Trophoblast cell (in vitro differentiated cells and primary cell): ENCODE data around the gene E2F6.
A peak's percentile ranks its signal among the peaks of the same experiment; 100 is the strongest.

Source experiments
- DNase-seq, 2 donors: peaks; one replicate each; pipeline ENCODE4 v3.0.0-alpha.2; 2016
- H2AFZ ChIP-seq: 2 replicates; pipeline ENCODE4 v1.6.1; 2013; ENCODE audit warnings: low read length, moderate library complexity, mild to moderate bottlenecking; ENCODE audit not compliant: insufficient read depth, poor library complexity
- H2AK5ac ChIP-seq: 2 replicates; pipeline ENCODE4 v1.6.1; 2013; ENCODE audit warnings: mild to moderate bottlenecking, low read length
- H2BK120ac ChIP-seq: 2 replicates; pipeline ENCODE4 v1.6.1; 2013; ENCODE audit warnings: low read length, mild to moderate bottlenecking, moderate library complexity; ENCODE audit not compliant: insufficient read depth, poor library complexity
- H2BK12ac ChIP-seq: 2 replicates; pipeline ENCODE4 v1.6.1; 2013; ENCODE audit warnings: mild to moderate bottlenecking, low read length, moderate library complexity
- H2BK5ac ChIP-seq: 2 replicates; pipeline ENCODE4 v1.6.1; 2013; ENCODE audit warnings: low read length, low read depth, moderate library complexity, mild to moderate bottlenecking; ENCODE audit not compliant: poor library complexity
- H3K14ac ChIP-seq: 2 replicates; pipeline ENCODE4 v1.6.1; 2013; ENCODE audit warnings: mild to moderate bottlenecking, low read length
- H3K18ac ChIP-seq: 2 replicates; pipeline ENCODE4 v1.6.1; 2013; ENCODE audit warnings: mild to moderate bottlenecking, low read length
- H3K23ac ChIP-seq: 2 replicates; pipeline ENCODE4 v1.6.1; 2013; ENCODE audit warnings: low read length
- H3K27ac ChIP-seq: 2 replicates; pipeline ENCODE4 v1.5.1; 2013; ENCODE audit warnings: low read depth, mild to moderate bottlenecking, inconsistent platforms, low read length, moderate library complexity
- H3K27me3 ChIP-seq: 2 replicates; pipeline ENCODE4 v1.6.1; 2013; ENCODE audit warnings: inconsistent platforms, mild to moderate bottlenecking, low read length, moderate library complexity; ENCODE audit not compliant: insufficient read depth
- H3K36me3 ChIP-seq, 2 experiments: 1 replicate in 1 of 2; 2 replicates in 1 of 2; pipeline ENCODE4 v1.6.1; 2013; ENCODE audit warnings: low read length in 2 of 2, mild to moderate bottlenecking in 2 of 2, moderate library complexity in 1 of 2; ENCODE audit not compliant: insufficient read depth in 2 of 2, control insufficient read depth in 1 of 2
- H3K4ac ChIP-seq: 2 replicates; pipeline ENCODE4 v1.6.1; 2013; ENCODE audit warnings: low read depth, mild to moderate bottlenecking, low read length, moderate library complexity
- H3K4me1 ChIP-seq, 2 experiments: 1 replicate in 1 of 2; 2 replicates in 1 of 2; pipeline ENCODE4 v1.6.1; 2013; ENCODE audit warnings: low read length in 2 of 2, mild to moderate bottlenecking in 2 of 2, moderate library complexity in 1 of 2; ENCODE audit not compliant: insufficient read depth in 2 of 2, control insufficient read depth in 1 of 2
- H3K4me2 ChIP-seq: 2 replicates; pipeline ENCODE4 v1.6.1; 2013; ENCODE audit warnings: inconsistent platforms, mild to moderate bottlenecking, low read length, moderate library complexity
- H3K4me3 ChIP-seq: 2 replicates; pipeline ENCODE4 v1.5.1; 2013; ENCODE audit warnings: mild to moderate bottlenecking, low read depth, low read length, inconsistent platforms
- H3K79me1 ChIP-seq: one replicate; pipeline ENCODE4 v1.6.1; 2013; ENCODE audit warnings: low read length
- H3K79me2 ChIP-seq: 2 replicates; pipeline ENCODE4 v1.6.1; 2013; ENCODE audit warnings: low read length, mild to moderate bottlenecking; ENCODE audit not compliant: control insufficient read depth, insufficient read depth, poor library complexity
- H3K9ac ChIP-seq: 2 replicates; pipeline ENCODE4 v1.6.1; 2013; ENCODE audit warnings: mild to moderate bottlenecking, low read length
- H3K9me3 ChIP-seq: 2 replicates; pipeline ENCODE4 v1.6.1; 2013; ENCODE audit warnings: low read depth, mild to moderate bottlenecking, control low read depth, inconsistent platforms, low read length; ENCODE audit not compliant: insufficient read depth
- H4K12ac ChIP-seq: 2 replicates; pipeline ENCODE4 v1.6.1; 2013; ENCODE audit warnings: low read depth, mild to moderate bottlenecking, low read length, moderate library complexity
- H4K8ac ChIP-seq: 2 replicates; pipeline ENCODE4 v1.6.1; 2013; ENCODE audit warnings: low read depth, mild to moderate bottlenecking, low read length, moderate library complexity
- H4K91ac ChIP-seq: one replicate; pipeline ENCODE4 v1.6.1; 2013; ENCODE audit warnings: low read depth, mild to moderate bottlenecking, low read length, moderate library complexity
- WGBS: extraction: QIAGEN DNeasy Blood & Tissue Kit; methylation state at CpG from one replicate; pipeline ENCODE4 v1.1.7; 2013; ENCODE audit warnings: missing lambda C conversion rate; ENCODE audit not compliant: insufficient read length, insufficient coverage; ENCODE audit errors: extremely low coverage; 5-methylcytosine and 5-hydroxymethylcytosine counted together

The E2F6 gene

DNA sequence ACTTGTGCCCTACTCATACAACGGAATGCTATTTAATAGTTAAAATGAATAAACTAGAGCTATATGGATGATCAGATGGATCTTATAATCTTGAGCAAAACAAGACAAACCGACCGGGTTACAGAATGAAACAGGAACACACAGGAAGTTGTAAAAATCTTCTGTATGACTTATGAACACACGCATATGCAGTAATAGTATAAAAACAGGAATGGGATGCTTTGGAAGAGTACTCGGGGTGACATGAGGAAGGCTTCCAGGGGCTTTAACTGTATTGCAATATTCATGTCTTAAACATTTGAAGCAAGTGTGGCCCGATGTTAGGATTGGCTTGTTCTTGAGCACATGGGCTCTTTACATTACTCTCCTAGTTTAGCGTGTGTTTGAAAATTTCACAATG lies 14.9 kb upstream of the E2F6 start:
- H4K12ac ChIP-seq, result no peak overlapping the region
- H3K27ac ChIP-seq, result no peak overlapping the region
- H3K4me1 ChIP-seq, result peaks cover 0 to 8% of the 10 kb centered on the region in 2 experiments
- no peak overlapping the region for H2AK5ac ChIP-seq
- peaks cover 10% of the 10 kb centered on the region for H3K27me3 ChIP-seq
- H4K8ac ChIP-seq, result no peak overlapping the region
- H3K4me3 ChIP-seq, result no peak overlapping the region
- no peak for DNase-seq
- H3K4ac ChIP-seq, result no peak overlapping the region
- H2BK120ac ChIP-seq, result no peak overlapping the region
- H2BK5ac ChIP-seq, result no peak overlapping the region
- no peak overlapping the region for H3K4me2 ChIP-seq
- H3K9me3 ChIP-seq, result peaks cover 2% of the 10 kb centered on the region
- no CpG with 5 or more reads among the region's 7 CpGs for WGBS
- H2BK12ac ChIP-seq, result no peak overlapping the region
- H3K23ac ChIP-seq, result no peak overlapping the region
- no peaks in the 10 kb centered on the region for H3K79me2 ChIP-seq
- no peak overlapping the region for H3K18ac ChIP-seq
- no peak overlapping the region for H3K9ac ChIP-seq
- H2AFZ ChIP-seq, result no peak overlapping the region
- H3K14ac ChIP-seq, result no peak overlapping the region
- no peaks in the 10 kb centered on the region for H3K36me3 ChIP-seq
- H3K79me1 ChIP-seq, result no peaks in the 10 kb centered on the region
- H4K91ac ChIP-seq, result no peak overlapping the region

DNA sequence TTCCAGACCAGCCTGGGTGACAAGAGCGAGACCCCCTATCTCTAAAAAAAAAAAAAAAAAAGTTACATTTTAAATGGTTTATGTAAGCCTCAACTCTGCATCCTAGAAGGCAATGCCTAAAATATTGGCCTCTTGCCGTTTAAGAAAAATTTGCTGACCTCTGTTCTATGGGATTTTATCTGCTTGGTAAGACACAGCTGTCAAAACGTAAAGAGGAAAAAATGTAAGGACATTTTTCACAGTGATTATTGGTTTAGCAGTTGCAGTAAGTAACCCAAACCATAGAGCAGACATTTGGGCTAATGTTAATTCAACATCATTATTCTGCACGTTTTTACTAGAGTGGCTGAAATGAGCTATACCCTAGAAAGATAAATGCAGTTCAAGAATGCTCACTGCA lies 14.4 kb upstream of the E2F6 start:
- no peak overlapping the region for H3K4me3 ChIP-seq
- H3K4ac ChIP-seq, result no peak overlapping the region
- no peaks in the 10 kb centered on the region for H3K79me2 ChIP-seq
- no peak overlapping the region for H2BK5ac ChIP-seq
- peaks cover 2% of the 10 kb centered on the region for H3K9me3 ChIP-seq
- H3K4me1 ChIP-seq, result peaks cover 0 to 8% of the 10 kb centered on the region in 2 experiments
- no peak overlapping the region for H4K91ac ChIP-seq
- H2AK5ac ChIP-seq, result no peak overlapping the region
- H3K14ac ChIP-seq, result no peak overlapping the region
- H4K12ac ChIP-seq, result no peak overlapping the region
- H3K27me3 ChIP-seq, result peaks cover 10% of the 10 kb centered on the region
- no peaks in the 10 kb centered on the region for H3K36me3 ChIP-seq
- H3K4me2 ChIP-seq, result no peak overlapping the region
- no peak for DNase-seq
- H3K23ac ChIP-seq, result no peak overlapping the region
- H3K9ac ChIP-seq, result no peak overlapping the region
- no peak overlapping the region for H4K8ac ChIP-seq
- H2BK120ac ChIP-seq, result no peak overlapping the region
- no peak overlapping the region for H3K18ac ChIP-seq
- no peak overlapping the region for H3K27ac ChIP-seq
- WGBS, result no CpG with 5 or more reads among the region's 4 CpGs
- no peak overlapping the region for H2BK12ac ChIP-seq
- no peak overlapping the region for H2AFZ ChIP-seq
- H3K79me1 ChIP-seq, result no peaks in the 10 kb centered on the region

DNA sequence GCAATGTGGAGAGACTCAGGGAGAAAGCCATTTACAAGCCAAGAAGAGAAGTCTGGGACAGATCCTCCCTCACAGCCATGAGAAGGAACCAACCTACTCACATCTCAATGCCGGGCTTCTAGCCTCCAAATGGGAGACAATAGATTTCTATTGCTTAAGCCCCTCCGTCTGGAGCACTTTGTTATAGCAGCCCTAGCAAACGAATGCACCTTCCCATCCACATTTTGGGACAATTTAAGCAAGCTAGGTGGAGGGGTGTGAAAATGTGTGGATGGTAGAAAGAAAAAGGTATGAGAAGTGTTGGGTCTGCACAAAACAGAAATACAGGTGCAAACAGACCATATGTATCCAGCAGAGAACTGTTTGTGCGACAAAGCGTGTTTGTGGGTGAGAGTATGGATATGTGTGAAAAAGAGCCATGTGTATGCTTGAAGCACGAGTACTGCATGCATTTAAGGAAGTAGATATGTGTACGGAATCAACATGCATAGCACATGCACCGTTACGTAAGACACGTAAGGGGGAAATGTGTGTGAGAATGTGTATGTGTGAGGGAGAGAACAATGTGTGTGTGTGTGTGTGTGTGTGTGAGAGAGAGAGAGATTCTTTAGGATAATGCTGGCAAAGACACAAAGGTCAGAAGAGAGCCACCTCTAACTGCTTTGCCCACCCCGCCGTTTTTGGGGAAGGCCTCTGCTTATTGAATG lies 13.1 kb upstream of the E2F6 start:
- Histone ChIP-seq H2BK5ac (no peak overlapping the region), H3K79me2 (no peaks in the 10 kb centered on the region), H4K91ac (no peak overlapping the region), H2AFZ (no peak overlapping the region), H4K12ac (no peak overlapping the region), H4K8ac (no peak overlapping the region), H3K36me3 (no peaks in the 10 kb centered on the region), H3K4me1 (peaks cover 0 to 6% of the 10 kb centered on the region in 2 experiments), H3K23ac (no peak overlapping the region), H3K9ac (no peak overlapping the region), H3K79me1 (no peaks in the 10 kb centered on the region), H2BK120ac (no peak overlapping the region), H2AK5ac (no peak overlapping the region), H3K14ac (no peak overlapping the region), H3K18ac (no peak overlapping the region), H2BK12ac (no peak overlapping the region), H3K9me3 (peaks cover 2% of the 10 kb centered on the region), H3K4me3 (no peak overlapping the region), H3K27ac (no peak overlapping the region), H3K27me3 (peaks cover 10% of the 10 kb centered on the region), H3K4me2 (no peak overlapping the region), H3K4ac (no peak overlapping the region)
- no peak for DNase-seq
- WGBS, result 100% methylated on average over 1 of the region's 12 CpGs

DNA sequence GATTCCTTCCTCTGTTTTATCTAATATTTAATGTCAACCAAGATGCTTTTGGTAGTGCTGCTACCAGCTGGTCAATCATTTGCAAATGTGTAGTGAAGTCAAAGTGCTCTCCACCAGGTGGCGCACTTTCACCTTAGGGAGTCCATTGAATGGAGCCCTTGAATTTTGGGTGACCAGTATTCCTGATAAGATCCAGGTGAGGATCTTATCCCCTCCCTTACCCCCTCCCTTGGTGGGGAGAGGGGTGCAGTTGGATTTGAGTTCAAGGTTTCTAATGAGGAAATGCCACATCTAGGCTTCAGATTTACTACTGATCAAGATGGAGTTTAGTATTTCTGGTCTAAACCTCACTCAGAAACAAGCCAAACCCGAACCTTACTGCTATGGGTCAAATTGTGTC lies 12.0 kb upstream of the E2F6 start:
- Histone ChIP-seq H3K79me2 (no peaks in the 10 kb centered on the region), H3K23ac (no peak overlapping the region), H3K14ac (no peak overlapping the region), H3K27ac (no peak overlapping the region), H2BK12ac (no peak overlapping the region), H3K4me1 (peaks cover 0 to 4% of the 10 kb centered on the region in 2 experiments), H3K4me2 (no peak overlapping the region), H2BK120ac (no peak overlapping the region), H2AK5ac (no peak overlapping the region), H3K4me3 (no peak overlapping the region), H3K79me1 (no peaks in the 10 kb centered on the region), H4K8ac (no peak overlapping the region), H3K9ac (no peak overlapping the region), H3K36me3 (no peaks in the 10 kb centered on the region), H4K91ac (no peak overlapping the region), H2BK5ac (no peak overlapping the region), H3K4ac (no peak overlapping the region), H4K12ac (no peak overlapping the region), H3K27me3 (peaks cover 10% of the 10 kb centered on the region), H3K18ac (no peak overlapping the region), H2AFZ (no peak overlapping the region), H3K9me3 (peaks cover under 1% of the 10 kb centered on the region)
- no CpG with 5 or more reads among the region's 2 CpGs for WGBS
- DNase-seq, result peak; percentile 73 to 96
